K562 treated with DMSO at 1 percent for 48 hours (cell line): ENCODE results near the gene ZFYVE21. TPM values are rescaled to one million over a fixed set of nuclear protein-coding genes. Genes with fewer than 3 reads are reported as not detected.

ENCODE experiments used
- total RNA-seq: library from RNA; unstranded; fragments of 300-600 nt; gene quantifications from 2 replicates; pipeline ENCODE4 v1.2.3, GENCODE V29; 2022; ENCODE audit warnings: low replicate concordance; ENCODE audit errors: extremely low read depth

ZFYVE21 gene
- not detected in 2 replicates for total RNA-seq

DNA sequence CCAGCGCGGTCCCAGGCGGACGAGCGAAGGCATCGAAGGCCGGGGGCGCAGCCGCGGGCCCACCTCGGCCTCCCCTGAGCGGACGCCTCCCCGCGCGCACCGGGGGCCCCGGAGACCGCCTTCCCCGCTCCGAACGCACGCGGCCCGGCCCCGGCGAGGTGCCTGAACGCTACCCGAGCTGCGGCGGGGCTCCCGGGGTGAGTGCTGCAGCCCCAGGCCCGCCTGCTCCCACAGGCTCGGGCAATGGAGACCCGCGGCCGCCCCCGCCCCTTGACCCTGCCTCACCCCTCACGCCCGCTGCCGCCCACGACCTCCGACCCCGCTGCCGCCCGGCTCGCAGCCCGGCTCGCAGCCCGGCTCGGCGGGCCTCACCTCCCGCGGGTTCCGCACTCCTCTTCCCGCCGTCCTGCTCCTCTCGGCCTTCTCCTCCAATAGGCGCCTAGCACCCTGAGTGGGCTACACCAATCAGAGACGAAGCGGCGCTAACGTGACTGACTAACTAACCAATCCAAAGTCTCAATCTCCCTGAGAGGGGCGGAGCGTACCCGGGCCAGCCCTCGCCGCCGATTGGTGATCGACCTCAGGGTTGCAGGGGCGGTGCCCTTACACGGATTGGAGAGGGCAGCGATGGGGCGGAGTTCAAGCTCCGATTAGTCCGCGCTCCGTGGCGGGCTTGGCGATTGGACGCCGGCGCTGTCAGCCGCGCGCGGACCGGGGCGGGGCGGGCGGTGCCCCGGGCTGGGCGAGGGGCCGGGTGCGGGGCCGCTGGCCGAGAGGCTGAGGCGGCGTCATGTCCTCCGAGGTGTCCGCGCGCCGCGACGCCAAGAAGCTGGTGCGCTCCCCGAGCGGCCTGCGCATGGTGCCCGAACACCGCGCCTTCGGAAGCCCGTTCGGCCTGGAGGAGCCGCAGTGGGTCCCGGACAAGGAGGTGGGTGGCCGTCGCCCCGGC lies at the start of gene ZFYVE21, which contains the start of gene XRCC3:
TSS of gene ZFYVE21 (plus strand) at position 759 of the 949 bp plus-strand sequence. CDS start at position 791, 32 bp downstream.
TSS of gene XRCC3 (minus strand) at position 400 of the 949 bp plus-strand sequence. CDS start 4,364 bp downstream, outside the sequence.

Other genes with a start within 250 kb of the ZFYVE21 start
- gene CKB, start 193.0 kb upstream of the ZFYVE21 start, total RNA-seq, result not detected in 2 replicates
- gene TRMT61A, start 186.6 kb upstream of the ZFYVE21 start, total RNA-seq, result not detected in 2 replicates
- gene BAG5, start 153.2 kb upstream of the ZFYVE21 start, total RNA-seq, result not detected in 2 replicates
- not detected in 2 replicates for gene COA8, start 152.8 kb upstream of the ZFYVE21 start, total RNA-seq
- gene KLC1, start 86.6 kb upstream of the ZFYVE21 start, total RNA-seq, result not detected in 2 replicates
- gene XRCC3, start 359 bp upstream of the ZFYVE21 start, total RNA-seq, result not detected in 2 replicates
- not detected in 2 replicates for gene PPP1R13B, start 131.8 kb downstream of the ZFYVE21 start, total RNA-seq
- not detected in 2 replicates for gene TDRD9, start 212.6 kb downstream of the ZFYVE21 start, total RNA-seq
- not detected in 2 replicates for gene RD3L, start 226.7 kb downstream of the ZFYVE21 start, total RNA-seq